Heart left ventricle (tissue), 13 donors: ENCODE measurements around the gene POMZP3.
"Not testable (repeated sequence)": the region's sequence is repeated elsewhere in the genome, so short reads cannot be mapped to it uniquely, and the experiment has no call there.

Experiments used
- CTCF ChIP-seq, 12 donors: fragments of 200-600 bp; sonication (generic) in 4 of 12; IDR thresholded peaks; one replicate each; pipeline versions ENCODE4 v1.5.0 to v1.8.0; 2018 to 2022; ENCODE audit warnings: antibody characterized with exemption in 12 of 12, mild to moderate bottlenecking in 5 of 12
- POLR2A ChIP-seq, 2 donors: fragments of 450-650 bp; IDR thresholded peaks; one replicate each; pipeline ENCODE4 v1.6.1; 2017; ENCODE audit warnings: antibody characterized with exemption in 2 of 2, mild to moderate bottlenecking in 2 of 2, moderate library complexity in 2 of 2
- donor health status: ischemic (EF 13 %, LVEDD 7.1; RV severe dilation, severe dysfunction).
- donor health status: DM: no; HTN: yes; CAD: no.
- donor health status: DM: no; HTN: no; CAD: no.
- donor health status: ischemic (EF 25% LVEDD 6.9; RV normal size, moderate dysfunction).
- donor health status: ischemic (EF 25% LVEDD 5.7; RV mildly dilated, moderate dysfunction).
- donor health status: ischemic (EF 35%, LVEDD 5.7; RV mildly dilated, moderate dysfunction).
- donor health status: nonischemic (EF 11% LVEDD 7.7; RV severe dilation, severe dysfunction).
- donor health status: DM: yes; HTN: yes; CAD: no.
- donor health status: PGD.
- donor health status: ischemic (EF 29% LVEDD 5.4; RV normal size, mild dysfunction).
- donor health status: nonischemic (EF 23%, LVEDD 6.1; RV moderate dilation, normal function).

GRCh38 chr7:76606027-76606426 is 21.1 kb downstream of the POMZP3 start:
- not testable (repeated sequence) for TF ChIP-seq CTCF, POLR2A (IDR thresholded peaks at IDR 0.05)
